NT2/D1 (cell line): ENCODE results near the gene VPS16.

Experiments
- YY1 ChIP-seq: IDR thresholded peaks from 2 replicates; pipeline ENCODE4 v1.6.1; 2011; ENCODE audit not compliant: insufficient read length, insufficient read depth
- ZNF274 ChIP-seq: IDR thresholded peaks from 2 replicates; pipeline ENCODE4 v1.6.1; 2011; ENCODE audit warnings: mild to moderate bottlenecking, low read depth, low read length

- no peak for TF ChIP-seq YY1
- no peak for TF ChIP-seq ZNF274
Observed at GRCh38 chr20:2838847-2839671, 1.5 kb upstream of the VPS16 start.
